Heart right ventricle (tissue), 16 donors: ENCODE results near the gene KCNQ1. TPM values are rescaled to one million over a fixed set of nuclear protein-coding genes. Genes with fewer than 3 reads are reported as not detected.

Experiments used
- ATAC-seq, 8 donors: fragments of 200-7000 bp; cut with Tn5 transposase; one replicate each; pipeline ENCODE4 v1.9.1; 2020; ENCODE audit warnings: mild to moderate bottlenecking in 8 of 8, moderate library complexity in 8 of 8, moderate number of reproducible peaks in 1 of 8
- DNase-seq, 2 donors: peaks; one replicate each; pipeline ENCODE4 v3.0.0-alpha.2; 2020
- H3K27ac ChIP-seq, 10 donors: fragments of 200-600 bp; sonication (generic) in 2 of 10; one replicate each; pipeline versions ENCODE4 v1.5.0 to v1.8.0; 2020 to 2022; ENCODE audit warnings: mild to moderate bottlenecking in 3 of 10
- H3K27me3 ChIP-seq, 7 donors: fragments of 200-600 bp; one replicate each; pipeline ENCODE4 v1.8.0; 2021 to 2022; ENCODE audit warnings: mild to moderate bottlenecking in 2 of 7
- H3K36me3 ChIP-seq, 9 donors: fragments of 200-600 bp; sonication (generic) in 1 of 9; one replicate each; pipeline versions ENCODE4 v1.5.0 to v1.8.0; 2020 to 2022; ENCODE audit warnings: mild to moderate bottlenecking in 2 of 9
- H3K4me1 ChIP-seq, 9 donors: fragments of 200-600 bp; sonication (generic) in 1 of 9; one replicate each; pipeline versions ENCODE4 v1.5.0 to v1.8.0; 2020 to 2022; ENCODE audit warnings: mild to moderate bottlenecking in 4 of 9
- H3K4me3 ChIP-seq, 10 donors: fragments of 200-600 bp; sonication (generic) in 2 of 10; one replicate each; pipeline versions ENCODE4 v1.5.0 to v1.8.0; 2020 to 2022; ENCODE audit warnings: mild to moderate bottlenecking in 7 of 10, moderate library complexity in 2 of 10
- H3K9me3 ChIP-seq, 11 donors: fragments of 200-600 bp in 10 of 11; sonication (generic) in 2 of 11; one replicate each; pipeline versions ENCODE4 v1.5.0 to v1.8.0; 2013 to 2022; ENCODE audit warnings: mild to moderate bottlenecking in 2 of 11, control low read depth in 1 of 11, moderate library complexity in 1 of 11
- WGBS, 2 donors: extraction: QIAGEN DNeasy Blood & Tissue Kit; methylation state at CpG; one replicate each; pipeline ENCODE4 v1.1.7; 2013; ENCODE audit warnings: inconsistent platforms in 1 of 2; 5-methylcytosine and 5-hydroxymethylcytosine counted together
- intact Hi-C, 10 donors: fragments of 100-400 bp; cut with DNase I; formaldehyde crosslinking; loops; one replicate each; pipeline versions ENCODE4 v1.11.1 to v1.14.2; 2022
- polyA plus RNA-seq, 2 donors: library from polyadenylated mRNA; stranded (reverse); fragments of 200-250 nt; gene quantifications; one replicate each; pipeline ENCODE4 v1.2.3, GENCODE V29; 2013
- total RNA-seq, 10 donors: library from RNA; stranded (reverse); fragmentation: NEBNext Ultra II Directional in 3 of 10; extraction: Animal tissue kit (Norgen Biotek cat#: 25700) in 3 of 10; gene quantifications; one replicate each; pipeline versions ENCODE4 v1.2.1 to v1.2.4, GENCODE V29; 2021 to 2023
- TF ChIP-seq, protein P1 (sequence below), 9 donors: fragments of 200-600 bp; sonication (generic) in 2 of 9; IDR thresholded peaks; one replicate each; pipeline versions ENCODE4 v1.5.0 to v1.8.0; 2021 to 2022; ENCODE audit warnings: antibody characterized with exemption in 9 of 9, mild to moderate bottlenecking in 5 of 9, moderate library complexity in 1 of 9
- donor health status: Arrhythmogenic right ventricular cardiomyopathy.
- donor health status: ischemic (EF 13 %, LVEDD 7.1; RV severe dilation, severe dysfunction).
- donor health status: healthy with polysubstance abuse.
- donor health status: DM: no; HTN: yes; CAD: no.
- donor health status: DM: no; HTN: no; CAD: no.
- donor health status: ischemic (EF 25% LVEDD 6.9; RV normal size, moderate dysfunction).
- donor health status: ischemic (EF 25% LVEDD 5.7; RV mildly dilated, moderate dysfunction).
- donor health status: healthy.
- donor health status: DM: yes; HTN: yes; CAD: no.
- donor health status: Ischemic cardiomyopathy.
- donor health status: ischemic (EF 35%, LVEDD 5.7; RV mildly dilated, moderate dysfunction).
- donor health status: nonischemic (EF 11% LVEDD 7.7; RV severe dilation, severe dysfunction).
- donor health status: DM: yes; HTN: yes; CAD: no.
- donor health status: PGD.
- donor health status: ischemic (EF 29% LVEDD 5.4; RV normal size, mild dysfunction).
- donor health status: nonischemic (EF 23%, LVEDD 6.1; RV moderate dilation, normal function).

The KCNQ1 gene
- total and polyA plus RNA-seq, 12 donors = 19.9 to 48.2 (median 33.7) TPM

- Histone ChIP-seq H3K4me3 (no peak overlapping the region), H3K27me3 (no peaks in the 10 kb centered on the region), H3K36me3 (no peaks in the 10 kb centered on the region), H3K27ac (no peak overlapping the region), H3K9me3 (no peaks in the 10 kb centered on the region), H3K4me1 (peaks cover 0 to 23% (median 16%) of the 10 kb centered on the region in 9 donors)
- intact Hi-C loops = no loop called here
- DNase-seq (peak in 1 of 2 donors; percentile 1), ATAC-seq (no peak)
- 81 to 89% methylated on average over 6 to 8 of the region's 8 CpGs for WGBS, 2 donors
- TF ChIP-seq, protein P1, sequence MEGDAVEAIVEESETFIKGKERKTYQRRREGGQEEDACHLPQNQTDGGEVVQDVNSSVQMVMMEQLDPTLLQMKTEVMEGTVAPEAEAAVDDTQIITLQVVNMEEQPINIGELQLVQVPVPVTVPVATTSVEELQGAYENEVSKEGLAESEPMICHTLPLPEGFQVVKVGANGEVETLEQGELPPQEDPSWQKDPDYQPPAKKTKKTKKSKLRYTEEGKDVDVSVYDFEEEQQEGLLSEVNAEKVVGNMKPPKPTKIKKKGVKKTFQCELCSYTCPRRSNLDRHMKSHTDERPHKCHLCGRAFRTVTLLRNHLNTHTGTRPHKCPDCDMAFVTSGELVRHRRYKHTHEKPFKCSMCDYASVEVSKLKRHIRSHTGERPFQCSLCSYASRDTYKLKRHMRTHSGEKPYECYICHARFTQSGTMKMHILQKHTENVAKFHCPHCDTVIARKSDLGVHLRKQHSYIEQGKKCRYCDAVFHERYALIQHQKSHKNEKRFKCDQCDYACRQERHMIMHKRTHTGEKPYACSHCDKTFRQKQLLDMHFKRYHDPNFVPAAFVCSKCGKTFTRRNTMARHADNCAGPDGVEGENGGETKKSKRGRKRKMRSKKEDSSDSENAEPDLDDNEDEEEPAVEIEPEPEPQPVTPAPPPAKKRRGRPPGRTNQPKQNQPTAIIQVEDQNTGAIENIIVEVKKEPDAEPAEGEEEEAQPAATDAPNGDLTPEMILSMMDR (IDR thresholded peaks at IDR 0.05) = no peak
These were observed 74.2 kb downstream of the KCNQ1 start for GRCh38 chr11:2518983-2519340.

DNA sequence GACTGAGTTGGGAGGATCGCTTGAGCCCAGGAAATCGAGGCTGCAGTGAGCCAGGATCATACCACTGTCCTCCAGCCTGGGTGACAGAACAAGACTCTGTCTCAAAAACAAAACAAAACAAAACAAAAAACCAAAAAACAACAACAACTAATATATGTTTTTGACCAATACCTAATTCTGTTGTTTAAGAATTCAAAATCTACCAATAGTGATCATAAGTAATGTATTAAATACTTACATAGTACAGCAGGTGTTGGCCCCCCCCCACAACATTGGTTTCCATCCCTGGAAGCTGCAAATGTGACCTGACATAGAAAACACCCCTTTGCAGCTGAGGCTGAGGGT is 74.7 kb downstream of the KCNQ1 start:
- Histone ChIP-seq H3K4me1 (peaks cover 0 to 20% (median 16%) of the 10 kb centered on the region in 9 donors), H3K27me3 (no peaks in the 10 kb centered on the region), H3K36me3 (no peaks in the 10 kb centered on the region), H3K4me3 (no peak overlapping the region), H3K27ac (no peak overlapping the region), H3K9me3 (no peaks in the 10 kb centered on the region)
- TF ChIP-seq, protein P1 (IDR thresholded peaks at IDR 0.05) = no peak
- 86 to 87% methylated on average over 2 of the region's 2 CpGs for WGBS, 2 donors
- DNase-seq (no peak), ATAC-seq (no peak)
- intact Hi-C loops = no loop called here

DNA sequence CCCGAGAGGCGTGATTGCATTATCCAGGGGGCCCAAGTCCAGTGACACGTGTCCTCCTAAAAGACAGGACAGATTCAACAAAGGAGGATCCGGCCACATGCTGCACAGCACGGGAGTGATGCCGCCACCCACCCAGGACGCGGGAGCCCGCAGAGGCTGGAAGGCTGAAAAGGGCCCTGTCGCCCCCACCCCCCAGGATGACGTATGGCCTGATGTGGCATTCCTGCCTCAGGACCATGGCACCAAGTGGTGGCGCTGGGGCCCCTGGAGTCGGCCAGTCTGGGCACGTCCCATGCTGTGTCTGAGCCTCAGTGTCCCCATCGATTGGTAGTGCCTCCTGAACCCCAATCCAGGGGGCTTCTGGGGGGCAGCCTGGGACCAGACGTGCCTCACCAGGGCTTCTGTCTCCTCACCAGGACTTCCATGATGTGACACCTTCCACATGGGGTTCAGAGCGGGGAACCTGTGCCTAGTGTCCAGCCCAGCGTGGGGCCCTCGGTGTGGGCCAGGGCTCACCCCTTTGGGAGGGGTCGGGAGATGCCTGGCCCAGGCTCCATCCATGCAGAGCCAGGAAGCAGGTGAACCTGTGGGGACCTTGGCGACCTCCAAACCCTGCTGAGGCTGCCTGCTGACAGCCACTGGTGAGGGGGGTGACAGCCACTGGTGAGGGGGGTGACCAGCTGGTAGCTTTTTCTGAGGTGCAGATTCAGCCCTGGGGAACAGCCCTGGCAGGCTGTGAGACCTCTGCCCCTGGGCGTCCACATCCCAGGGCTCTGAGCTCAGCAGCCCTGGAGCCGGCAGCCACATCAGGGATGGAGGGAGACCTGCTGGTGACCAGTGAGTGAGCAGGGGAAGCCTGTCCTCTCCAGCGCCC is 75.3 kb downstream of the KCNQ1 start:
- Histone ChIP-seq H3K27ac (no peak overlapping the region), H3K4me1 (peaks cover 4 to 22% (median 18%) of the 10 kb centered on the region in 9 donors), H3K4me3 (no peak overlapping the region), H3K9me3 (no peaks in the 10 kb centered on the region), H3K36me3 (no peaks in the 10 kb centered on the region), H3K27me3 (no peaks in the 10 kb centered on the region)
- DNase-seq (peak in 1 of 2 donors; percentile 8), ATAC-seq (no peak)
- WGBS, 2 donors = 82 to 86% methylated on average over 24 of the region's 24 CpGs
- intact Hi-C loops = loop anchor here in 8 of 10 donors (5.0 to 10.0 kb wide), 4 partner anchors 78 to 325 kb away; partner anchors contain the start of genes C11orf21 (in 5 of the 8), TSPAN32 (in 5 of the 8) and TRPM5 (in 2 of the 8)
- TF ChIP-seq, protein P1 (IDR thresholded peaks at IDR 0.05) = no peak

GRCh38 chr11:2520736-2521035 is 75.9 kb downstream of the KCNQ1 start:
- ATAC-seq = no peak
- TF ChIP-seq, protein P1 (IDR thresholded peaks at IDR 0.05) = no peak
- Histone ChIP-seq H3K4me3 (no peak overlapping the region), H3K4me1 (peaks cover 7 to 22% (median 18%) of the 10 kb centered on the region in 9 donors), H3K9me3 (no peaks in the 10 kb centered on the region), H3K36me3 (no peaks in the 10 kb centered on the region), H3K27ac (no peak overlapping the region), H3K27me3 (no peaks in the 10 kb centered on the region)
- 83 to 86% methylated on average over 7 of the region's 7 CpGs for WGBS, 2 donors
- no peak for DNase-seq
- intact Hi-C loops = loop anchor here in 8 of 10 donors (5.0 to 10.0 kb wide), 4 partner anchors 78 to 326 kb away; partner anchors contain the start of genes C11orf21 (in 5 of the 8), TSPAN32 (in 5 of the 8) and TRPM5 (in 2 of the 8)
